K562 (cell line): Measurements from ENCODE around the gene IKZF4. TPM values are rescaled to one million over a fixed set of nuclear protein-coding genes. Genes with fewer than 3 reads are reported as not detected.

Experiments used
- ETS2 ChIP-seq: IDR thresholded peaks from 2 replicates; pipeline ENCODE4 v1.6.1; 2016; ENCODE audit warnings: borderline replicate concordance, missing genetic modification characterization, mild to moderate bottlenecking, moderate library complexity, missing compliant biosample characterization; ENCODE audit not compliant: poor library complexity, severe bottlenecking
- NFE2L1 ChIP-seq: fragments of 450-650 bp; IDR thresholded peaks from 2 replicates; pipeline ENCODE4 v1.6.1; 2016; ENCODE audit warnings: missing genetic modification characterization, low read depth, mild to moderate bottlenecking, missing compliant biosample characterization, moderate library complexity, borderline replicate concordance
- RBFOX2 ChIP-seq: fragments of 200-400 bp; formaldehyde crosslinking; IDR thresholded peaks from 2 replicates; pipeline ENCODE4 v1.6.1; 2017; ENCODE audit warnings: low read depth, mild to moderate bottlenecking, low read length, moderate library complexity
- RHOXF2B ChIP-seq: fragments of 250-450 bp; sonication (Bioruptor Pico); conservative IDR thresholded peaks from 2 replicates; pipeline ENCODE4 v1.5.1; 2021
- SAP30 ChIP-seq: fragments of 200-600 bp; sonication (generic); IDR thresholded peaks from 2 replicates; pipeline ENCODE4 v1.6.1; 2012; ENCODE audit warnings: borderline replicate concordance, low read depth, mild to moderate bottlenecking, moderate library complexity, low read length, control low read depth, inconsistent platforms; ENCODE audit not compliant: insufficient read depth, poor library complexity, severe bottlenecking
- SIN3A ChIP-seq, 2 experiments: fragments of 150-350 bp in 1 of 2; IDR thresholded peaks; 2 replicates each; pipeline ENCODE4 v1.6.1; 2011 to 2016; ENCODE audit warnings: borderline replicate concordance in 2 of 2, low read depth in 2 of 2, low read length in 2 of 2, mild to moderate bottlenecking in 2 of 2, moderate library complexity in 2 of 2; ENCODE audit not compliant: control insufficient read depth in 1 of 2
- THRAP3 ChIP-seq: fragments of 450-650 bp; IDR thresholded peaks from 2 replicates; pipeline ENCODE4 v1.6.1; 2016; ENCODE audit warnings: mild to moderate bottlenecking, inconsistent platforms, borderline replicate concordance
- ZFP36 ChIP-seq: fragments of 150-350 bp; IDR thresholded peaks from 2 replicates; pipeline ENCODE4 v1.6.1; 2018; ENCODE audit warnings: low read length, low read depth; ENCODE audit not compliant: partially characterized antibody
- ZNF232 ChIP-seq: sonication (generic); formaldehyde crosslinking; IDR thresholded peaks from 2 replicates; pipeline ENCODE4 v1.8.0; 2022; ENCODE audit warnings: mild to moderate bottlenecking, missing genetic modification reagents
- ZNF282 ChIP-seq: sonication (generic); formaldehyde crosslinking; IDR thresholded peaks from 2 replicates; pipeline ENCODE4 v1.8.1; 2023; ENCODE audit warnings: missing genetic modification reagents
- ZNF436 ChIP-seq: fragments of 250-450, 450-650 bp; sonication (Bioruptor Pico); formaldehyde crosslinking; IDR thresholded peaks from 2 replicates; pipeline ENCODE4 v1.7.0; 2020; ENCODE audit warnings: mild to moderate bottlenecking
- ZNF444 ChIP-seq: fragments of 250-450 bp; sonication (Bioruptor Pico); IDR thresholded peaks from 2 replicates; pipeline ENCODE4 v1.4.0; 2020; ENCODE audit warnings: mild to moderate bottlenecking, moderate library complexity
- ZSCAN29 ChIP-seq: fragments of 450-650 bp; IDR thresholded peaks from 2 replicates; pipeline ENCODE4 v1.6.1; 2017
- polyA plus RNA-seq, 8 experiments: library from polyadenylated mRNA; depleted of rRNA in 4 of 8; stranded (reverse) in 5 of 8; unstranded in 3 of 8; fragments of >200 nt; fragmentation: Nextera tagmentation in 2 of 8; fragmentation: Illumina TruSeq in 1 of 8; extraction: Ambion mirVana in 2 of 8; extraction: Trizol in 1 of 8; gene quantifications; 2 replicates each; pipeline versions ENCODE4 v1.2.1 to v1.2.3, GENCODE V29; 2011 to 2014; ENCODE audit warnings: inconsistent platforms in 1 of 8, missing spikeins in 1 of 8
- total RNA-seq, 7 experiments: library from RNA; depleted of rRNA in 6 of 7; stranded (reverse); fragments of >200 nt in 6 of 7; fragmentation: Illumina TruSeq in 2 of 7; extraction: Trizol in 2 of 7; gene quantifications; 2 replicates each; pipeline versions ENCODE4 v1.2.1 to v1.2.3, GENCODE V29; 2011 to 2021; ENCODE audit warnings: low replicate concordance in 1 of 7
- TF ChIP-seq, protein P1 (sequence below): fragments of 150-350 bp; IDR thresholded peaks from 2 replicates; pipeline ENCODE4 v1.6.1; 2014; ENCODE audit warnings: low read depth, mild to moderate bottlenecking, low read length, borderline replicate concordance
- TF ChIP-seq, protein P2 (sequence below): fragments of 450-650 bp; IDR thresholded peaks from 2 replicates; pipeline ENCODE4 v1.6.1; 2014; ENCODE audit warnings: low read depth, mild to moderate bottlenecking, moderate library complexity, borderline replicate concordance
- TF ChIP-seq, protein P3 (sequence below), 2 experiments: fragments of 200-800 bp in 1 of 2; sonication (Bioruptor generic) in 1 of 2; sonication (generic) in 1 of 2; formaldehyde crosslinking in 1 of 2; IDR thresholded peaks in 1 of 2; conservative IDR thresholded peaks in 1 of 2; 2 replicates each; pipeline versions ENCODE4 v1.5.0 to v1.6.1; 2016 to 2020; ENCODE audit warnings: missing compliant biosample characterization in 1 of 2, missing genetic modification characterization in 1 of 2, missing genetic modification reagents in 1 of 2
- TF ChIP-seq, protein P4 (sequence below): sonication (generic); formaldehyde crosslinking; IDR thresholded peaks from 2 replicates; pipeline ENCODE4 v1.8.0; 2022; ENCODE audit warnings: mild to moderate bottlenecking, low read depth, missing genetic modification reagents

The IKZF4 gene
- total and polyA plus RNA-seq, 9 of the 15 experiments (the other 6 are each of a cell fraction or from before 2014, with no cell fraction given), result 1.9 to 16.3 (median 3.6) TPM

DNA sequence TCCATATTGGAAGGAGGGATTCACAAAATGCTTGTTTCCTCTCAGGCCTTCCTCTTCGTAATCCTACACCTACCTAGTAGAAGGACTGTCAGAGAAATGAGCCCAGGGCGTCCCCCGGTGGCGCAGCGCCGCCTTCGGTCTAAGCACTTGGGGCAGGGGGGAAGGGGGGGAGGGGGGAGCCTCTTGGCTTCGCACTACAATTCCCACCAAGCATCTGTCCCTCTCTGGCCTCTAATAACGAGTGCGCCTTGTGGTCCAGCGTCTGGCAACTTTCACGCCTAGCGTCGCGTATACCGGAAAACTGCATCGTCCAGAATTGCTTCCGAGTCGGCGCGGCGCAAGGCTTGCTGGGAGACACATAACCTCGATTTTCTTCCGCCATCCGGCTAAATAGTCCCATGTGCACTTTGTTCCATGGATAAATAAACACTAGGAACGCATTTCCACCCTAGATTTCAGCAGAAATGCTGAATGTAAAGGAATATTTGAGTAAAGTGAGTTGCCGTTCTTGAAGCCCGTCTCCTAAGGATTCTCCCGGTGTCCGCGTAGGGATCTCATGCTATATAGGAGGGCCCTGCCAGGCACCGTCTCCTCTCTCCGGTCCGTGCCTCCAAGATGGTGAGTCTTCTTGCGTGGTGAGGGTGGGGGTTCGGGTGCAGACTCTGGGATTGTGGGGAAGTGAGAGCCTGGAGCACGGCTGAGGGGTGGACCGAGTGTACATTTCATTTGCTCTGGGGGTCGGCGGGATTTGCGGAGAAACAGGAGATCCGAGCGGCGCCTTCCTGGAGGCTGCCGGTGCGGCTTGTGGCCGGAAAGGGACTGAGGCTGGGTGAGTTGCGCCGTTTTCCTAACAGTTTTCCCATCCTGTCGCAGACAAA is 20.9 kb downstream of the IKZF4 start, which contains the start of gene RPS26 (continued):
- no peak for TF ChIP-seq ZNF444 (CRISPR knock-in tag)
- TF ChIP-seq, protein P1, sequence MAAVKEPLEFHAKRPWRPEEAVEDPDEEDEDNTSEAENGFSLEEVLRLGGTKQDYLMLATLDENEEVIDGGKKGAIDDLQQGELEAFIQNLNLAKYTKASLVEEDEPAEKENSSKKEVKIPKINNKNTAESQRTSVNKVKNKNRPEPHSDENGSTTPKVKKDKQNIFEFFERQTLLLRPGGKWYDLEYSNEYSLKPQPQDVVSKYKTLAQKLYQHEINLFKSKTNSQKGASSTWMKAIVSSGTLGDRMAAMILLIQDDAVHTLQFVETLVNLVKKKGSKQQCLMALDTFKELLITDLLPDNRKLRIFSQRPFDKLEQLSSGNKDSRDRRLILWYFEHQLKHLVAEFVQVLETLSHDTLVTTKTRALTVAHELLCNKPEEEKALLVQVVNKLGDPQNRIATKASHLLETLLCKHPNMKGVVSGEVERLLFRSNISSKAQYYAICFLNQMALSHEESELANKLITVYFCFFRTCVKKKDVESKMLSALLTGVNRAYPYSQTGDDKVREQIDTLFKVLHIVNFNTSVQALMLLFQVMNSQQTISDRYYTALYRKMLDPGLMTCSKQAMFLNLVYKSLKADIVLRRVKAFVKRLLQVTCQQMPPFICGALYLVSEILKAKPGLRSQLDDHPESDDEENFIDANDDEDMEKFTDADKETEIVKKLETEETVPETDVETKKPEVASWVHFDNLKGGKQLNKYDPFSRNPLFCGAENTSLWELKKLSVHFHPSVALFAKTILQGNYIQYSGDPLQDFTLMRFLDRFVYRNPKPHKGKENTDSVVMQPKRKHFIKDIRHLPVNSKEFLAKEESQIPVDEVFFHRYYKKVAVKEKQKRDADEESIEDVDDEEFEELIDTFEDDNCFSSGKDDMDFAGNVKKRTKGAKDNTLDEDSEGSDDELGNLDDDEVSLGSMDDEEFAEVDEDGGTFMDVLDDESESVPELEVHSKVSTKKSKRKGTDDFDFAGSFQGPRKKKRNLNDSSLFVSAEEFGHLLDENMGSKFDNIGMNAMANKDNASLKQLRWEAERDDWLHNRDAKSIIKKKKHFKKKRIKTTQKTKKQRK, result no peak
- no peak for TF ChIP-seq ZNF436 (CRISPR knock-in tag)
- TF ChIP-seq, protein P2, sequence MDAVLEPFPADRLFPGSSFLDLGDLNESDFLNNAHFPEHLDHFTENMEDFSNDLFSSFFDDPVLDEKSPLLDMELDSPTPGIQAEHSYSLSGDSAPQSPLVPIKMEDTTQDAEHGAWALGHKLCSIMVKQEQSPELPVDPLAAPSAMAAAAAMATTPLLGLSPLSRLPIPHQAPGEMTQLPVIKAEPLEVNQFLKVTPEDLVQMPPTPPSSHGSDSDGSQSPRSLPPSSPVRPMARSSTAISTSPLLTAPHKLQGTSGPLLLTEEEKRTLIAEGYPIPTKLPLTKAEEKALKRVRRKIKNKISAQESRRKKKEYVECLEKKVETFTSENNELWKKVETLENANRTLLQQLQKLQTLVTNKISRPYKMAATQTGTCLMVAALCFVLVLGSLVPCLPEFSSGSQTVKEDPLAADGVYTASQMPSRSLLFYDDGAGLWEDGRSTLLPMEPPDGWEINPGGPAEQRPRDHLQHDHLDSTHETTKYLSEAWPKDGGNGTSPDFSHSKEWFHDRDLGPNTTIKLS, result peak; percentile 91
- peak; percentile 66 for TF ChIP-seq SAP30
- TF ChIP-seq ZNF232 (CRISPR knock-in tag), result 0 out of 2 replicates have a peak, but pooled peaks have one; percentile 16
- TF ChIP-seq, protein P3, sequence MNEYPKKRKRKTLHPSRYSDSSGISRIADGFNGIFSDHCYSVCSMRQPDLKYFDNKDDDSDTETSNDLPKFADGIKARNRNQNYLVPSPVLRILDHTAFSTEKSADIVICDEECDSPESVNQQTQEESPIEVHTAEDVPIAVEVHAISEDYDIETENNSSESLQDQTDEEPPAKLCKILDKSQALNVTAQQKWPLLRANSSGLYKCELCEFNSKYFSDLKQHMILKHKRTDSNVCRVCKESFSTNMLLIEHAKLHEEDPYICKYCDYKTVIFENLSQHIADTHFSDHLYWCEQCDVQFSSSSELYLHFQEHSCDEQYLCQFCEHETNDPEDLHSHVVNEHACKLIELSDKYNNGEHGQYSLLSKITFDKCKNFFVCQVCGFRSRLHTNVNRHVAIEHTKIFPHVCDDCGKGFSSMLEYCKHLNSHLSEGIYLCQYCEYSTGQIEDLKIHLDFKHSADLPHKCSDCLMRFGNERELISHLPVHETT (CRISPR knock-in tag; conservative IDR thresholded peaks at IDR 0.05 in 1 of 2, IDR thresholded peaks at IDR 0.05 in 1 of 2), result peak in 1 of 2 experiments; percentile 99; a peak in 2 of 4 replicates
- peak; percentile 85 to 90; a peak in 3 of 4 replicates for TF ChIP-seq SIN3A (IDR thresholded peaks at IDR 0.05; ENCODE audit: borderline replicate concordance in 2 of 2, control insufficient read depth in 1 of 2, low read depth in 2 of 2, low read length in 2 of 2)
- TF ChIP-seq RHOXF2B (CRISPR knock-in tag), result no peak
- peak; percentile 74 for TF ChIP-seq ETS2
- TF ChIP-seq, protein P4, sequence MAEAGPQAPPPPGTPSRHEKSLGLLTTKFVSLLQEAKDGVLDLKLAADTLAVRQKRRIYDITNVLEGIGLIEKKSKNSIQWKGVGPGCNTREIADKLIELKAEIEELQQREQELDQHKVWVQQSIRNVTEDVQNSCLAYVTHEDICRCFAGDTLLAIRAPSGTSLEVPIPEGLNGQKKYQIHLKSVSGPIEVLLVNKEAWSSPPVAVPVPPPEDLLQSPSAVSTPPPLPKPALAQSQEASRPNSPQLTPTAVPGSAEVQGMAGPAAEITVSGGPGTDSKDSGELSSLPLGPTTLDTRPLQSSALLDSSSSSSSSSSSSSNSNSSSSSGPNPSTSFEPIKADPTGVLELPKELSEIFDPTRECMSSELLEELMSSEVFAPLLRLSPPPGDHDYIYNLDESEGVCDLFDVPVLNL (CRISPR knock-in tag), result no peak
- TF ChIP-seq RBFOX2, result peak; percentile 98
- no peak; the same call in 1 of the 2 replicates for TF ChIP-seq THRAP3
- TF ChIP-seq ZNF282 (CRISPR knock-in tag), result no peak
- TF ChIP-seq ZSCAN29, result peak; percentile 42; the same call in 1 of the 2 replicates
- TF ChIP-seq ZFP36, result peak; percentile 18
- no peak for TF ChIP-seq NFE2L1 (tag)
